AG04449 (cell line): ENCODE results near the gene ITSN2.

Experiments used
- CTCF ChIA-PET: fragments of 350-600 bp; formaldehyde crosslinking; extraction: SDS; loops from one replicate; lab custom pipeline; 2021; ENCODE audit warnings: antibody characterized with exemption; lab: Yijun Ruan, JAX
- POLR2A ChIA-PET: fragments of 400-600, 350-600 bp; formaldehyde crosslinking; extraction: SDS; loops from one replicate; lab custom pipeline; 2020; ENCODE audit warnings: antibody characterized with exemption, inconsistent platforms; lab: Yijun Ruan, JAX
- DNase-seq: peaks from one replicate; pipeline ENCODE4 v3.0.0-alpha.2; 2010; ENCODE audit warnings: low read depth, low spot score
- H3K4me3 ChIP-seq: 2 replicates; pipeline ENCODE4 v1.5.1; 2011; ENCODE audit warnings: low read depth, mild to moderate bottlenecking, control low read depth, low read length
- TF ChIP-seq, protein P1 (sequence below): IDR thresholded peaks from one replicate; pipeline ENCODE4 v1.5.1; 2011; ENCODE audit warnings: mild to moderate bottlenecking, moderate library complexity, low read length, control low read depth, inconsistent platforms; ENCODE audit not compliant: insufficient read depth; ENCODE audit errors: missing control alignments

The ITSN2 gene

DNA sequence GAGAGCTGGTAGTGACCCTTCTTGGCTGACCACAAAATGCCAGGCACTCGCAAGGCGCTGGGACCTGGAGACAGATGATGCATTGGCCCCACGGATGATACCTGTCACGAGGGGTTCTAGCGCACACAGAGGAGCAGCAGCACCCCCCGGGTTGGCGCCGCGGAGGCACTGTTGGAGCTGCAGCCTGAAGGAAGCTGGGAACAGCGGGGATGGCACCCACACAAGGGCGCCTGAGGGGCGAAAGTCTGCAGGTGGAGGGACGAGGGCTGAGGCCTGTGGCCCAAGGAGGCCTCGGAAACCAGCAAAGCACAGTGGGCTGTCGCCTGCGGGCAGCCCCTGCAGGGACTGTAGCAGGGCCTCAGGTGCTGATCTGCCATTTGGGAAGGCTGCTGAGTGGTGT, 151.8 kb downstream of the ITSN2 start:
- ChIA-PET POLR2A (no interaction called here), CTCF (interaction anchor here (1.0 kb wide), 1 partner anchor 13 kb away, joined by 3 read pairs; no protein-coding TSS in a partner anchor)
- DNase-seq: no peak
- H3K4me3 ChIP-seq: no peak overlapping the region
- TF ChIP-seq, protein P1, sequence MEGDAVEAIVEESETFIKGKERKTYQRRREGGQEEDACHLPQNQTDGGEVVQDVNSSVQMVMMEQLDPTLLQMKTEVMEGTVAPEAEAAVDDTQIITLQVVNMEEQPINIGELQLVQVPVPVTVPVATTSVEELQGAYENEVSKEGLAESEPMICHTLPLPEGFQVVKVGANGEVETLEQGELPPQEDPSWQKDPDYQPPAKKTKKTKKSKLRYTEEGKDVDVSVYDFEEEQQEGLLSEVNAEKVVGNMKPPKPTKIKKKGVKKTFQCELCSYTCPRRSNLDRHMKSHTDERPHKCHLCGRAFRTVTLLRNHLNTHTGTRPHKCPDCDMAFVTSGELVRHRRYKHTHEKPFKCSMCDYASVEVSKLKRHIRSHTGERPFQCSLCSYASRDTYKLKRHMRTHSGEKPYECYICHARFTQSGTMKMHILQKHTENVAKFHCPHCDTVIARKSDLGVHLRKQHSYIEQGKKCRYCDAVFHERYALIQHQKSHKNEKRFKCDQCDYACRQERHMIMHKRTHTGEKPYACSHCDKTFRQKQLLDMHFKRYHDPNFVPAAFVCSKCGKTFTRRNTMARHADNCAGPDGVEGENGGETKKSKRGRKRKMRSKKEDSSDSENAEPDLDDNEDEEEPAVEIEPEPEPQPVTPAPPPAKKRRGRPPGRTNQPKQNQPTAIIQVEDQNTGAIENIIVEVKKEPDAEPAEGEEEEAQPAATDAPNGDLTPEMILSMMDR: no peak

DNA sequence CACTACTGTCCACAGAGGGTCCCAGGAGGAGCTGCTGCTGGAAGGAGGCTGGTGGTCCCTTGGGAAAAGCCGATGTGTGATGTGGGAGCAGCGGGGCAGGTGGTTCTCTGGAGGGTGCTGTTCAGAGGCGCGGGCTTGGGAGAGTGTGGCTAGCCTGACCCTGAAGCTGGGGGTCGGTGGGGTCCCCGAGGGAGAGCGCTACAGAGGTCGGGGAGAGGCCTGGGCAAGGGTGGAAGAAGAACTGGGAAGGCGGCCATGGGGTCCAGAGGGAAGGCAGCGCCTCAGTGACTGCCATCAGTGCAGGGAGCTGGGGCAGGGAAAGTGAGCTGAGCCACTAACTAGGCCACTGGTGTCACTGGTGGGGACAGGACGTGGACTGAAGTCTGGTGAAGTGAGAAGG, 153.0 kb downstream of the ITSN2 start:
- CTCF ChIA-PET: interaction anchor here (1.0 to 1.5 kb wide), 2 partner anchors 14 to 124 kb away, joined by 3 to 4 read pairs; no protein-coding TSS in a partner anchor
- no peak for DNase-seq
- POLR2A ChIA-PET: no interaction called here
- TF ChIP-seq, protein P1: no peak
- H3K4me3 ChIP-seq: no peak overlapping the region

DNA sequence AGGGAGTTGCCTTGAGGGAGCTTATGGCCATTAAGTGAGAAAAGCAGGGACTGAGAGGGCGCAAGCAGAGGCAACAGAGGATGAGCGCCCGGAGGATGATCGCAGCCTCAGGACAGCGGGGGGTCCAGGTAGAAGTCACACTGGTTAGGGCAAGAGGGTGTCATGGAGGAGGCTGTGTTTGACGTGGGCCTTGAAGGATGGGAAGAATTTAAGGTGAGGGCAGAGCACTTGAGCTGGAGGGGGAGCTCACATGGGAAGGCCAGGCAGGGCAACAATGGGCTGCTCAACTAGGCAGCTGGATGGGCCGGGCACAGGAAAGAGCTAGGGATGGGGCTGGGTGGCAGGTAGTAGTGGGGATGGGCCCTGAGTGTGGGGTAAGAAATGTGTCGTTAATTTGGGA, 153.6 kb downstream of the ITSN2 start:
- ChIA-PET CTCF (interaction anchor here (1.5 kb wide), 1 partner anchor 123 kb away, joined by 4 read pairs; no protein-coding TSS in a partner anchor), POLR2A (no interaction called here)
- H3K4me3 ChIP-seq: no peak overlapping the region
- DNase-seq: no peak
- TF ChIP-seq, protein P1: no peak

DNA sequence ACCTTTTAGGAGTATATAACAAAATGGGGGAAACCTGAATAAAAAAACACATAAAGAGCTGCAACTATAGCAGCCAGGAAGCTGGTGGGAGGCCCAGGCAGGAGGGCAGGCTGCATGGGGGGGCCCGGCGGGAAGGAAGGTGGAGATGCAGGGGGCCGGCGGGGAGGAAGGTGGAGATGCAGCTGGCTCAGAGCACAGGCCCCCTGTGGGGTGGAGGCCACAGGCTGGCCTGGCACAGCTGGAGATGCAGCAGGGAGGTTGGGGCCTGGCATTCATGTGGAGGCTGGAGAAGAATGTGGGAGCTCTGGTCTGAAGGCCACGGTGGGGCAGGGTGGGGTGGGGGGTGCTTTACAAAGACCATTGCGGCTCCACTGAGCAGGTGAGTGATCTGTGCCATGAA, 154.1 kb downstream of the ITSN2 start:
- ChIA-PET CTCF (interaction anchor here (1.5 kb wide), 1 partner anchor 123 kb away, joined by 4 read pairs; no protein-coding TSS in a partner anchor), POLR2A (interaction anchor here (0.6 kb wide), 1 partner anchor 83 kb away, joined by 3 read pairs; the partner anchor contains the start of gene FAM228B)
- no peak for DNase-seq
- TF ChIP-seq, protein P1: no peak
- H3K4me3 ChIP-seq: no peak overlapping the region

DNA sequence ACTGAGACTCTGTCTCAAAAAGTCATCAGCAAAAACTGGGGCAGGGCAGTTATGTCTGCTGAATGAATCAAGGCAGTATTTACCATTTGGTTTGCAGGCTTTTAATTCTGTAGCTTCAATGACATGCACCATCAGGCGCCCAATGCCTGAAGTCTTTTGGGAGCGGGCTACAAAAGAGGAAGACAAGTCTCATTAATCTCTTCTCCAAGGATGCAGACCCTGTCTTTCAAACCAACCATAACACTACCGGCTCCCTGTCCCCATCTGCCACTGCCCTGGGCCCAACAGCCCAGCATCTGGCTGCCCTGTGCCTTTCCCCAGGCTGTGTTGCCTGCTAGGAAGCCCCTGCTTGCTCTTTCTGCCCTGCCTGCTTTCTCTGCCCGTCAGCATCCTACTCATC, 155.2 kb downstream of the ITSN2 start:
- no peak for DNase-seq
- TF ChIP-seq, protein P1: no peak
- H3K4me3 ChIP-seq: no peak overlapping the region
- ChIA-PET POLR2A (no interaction called here), CTCF (no interaction called here)

DNA sequence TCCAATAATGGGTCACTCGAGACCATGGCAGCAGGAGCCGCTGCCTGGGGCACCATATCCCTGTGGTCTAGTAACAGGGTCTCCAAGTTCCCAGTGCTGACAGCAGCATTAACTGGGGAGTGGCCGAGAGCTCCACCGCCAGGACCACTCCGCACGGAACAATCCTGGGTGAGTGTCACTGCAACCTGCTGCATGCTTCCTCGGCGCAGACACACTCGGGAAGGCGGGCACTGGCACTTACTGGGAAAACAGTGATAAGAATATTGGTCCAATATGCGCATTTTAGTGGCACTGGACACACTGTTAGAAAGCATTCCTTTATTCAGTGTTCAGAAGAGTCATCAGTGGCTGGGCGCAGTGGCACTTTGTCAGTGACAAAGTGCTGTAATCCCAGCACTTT, 155.8 kb downstream of the ITSN2 start:
- TF ChIP-seq, protein P1: no peak
- POLR2A ChIA-PET: no interaction called here
- no peak overlapping the region for H3K4me3 ChIP-seq
- CTCF ChIA-PET: no interaction called here
- DNase-seq: no peak
